ENCODE measurements around the gene UTP18.

GRCh38 chr17:51341457-51341856 lies 81.1 kb downstream of the UTP18 start:
- TF ChIP-seq, protein P1, sequence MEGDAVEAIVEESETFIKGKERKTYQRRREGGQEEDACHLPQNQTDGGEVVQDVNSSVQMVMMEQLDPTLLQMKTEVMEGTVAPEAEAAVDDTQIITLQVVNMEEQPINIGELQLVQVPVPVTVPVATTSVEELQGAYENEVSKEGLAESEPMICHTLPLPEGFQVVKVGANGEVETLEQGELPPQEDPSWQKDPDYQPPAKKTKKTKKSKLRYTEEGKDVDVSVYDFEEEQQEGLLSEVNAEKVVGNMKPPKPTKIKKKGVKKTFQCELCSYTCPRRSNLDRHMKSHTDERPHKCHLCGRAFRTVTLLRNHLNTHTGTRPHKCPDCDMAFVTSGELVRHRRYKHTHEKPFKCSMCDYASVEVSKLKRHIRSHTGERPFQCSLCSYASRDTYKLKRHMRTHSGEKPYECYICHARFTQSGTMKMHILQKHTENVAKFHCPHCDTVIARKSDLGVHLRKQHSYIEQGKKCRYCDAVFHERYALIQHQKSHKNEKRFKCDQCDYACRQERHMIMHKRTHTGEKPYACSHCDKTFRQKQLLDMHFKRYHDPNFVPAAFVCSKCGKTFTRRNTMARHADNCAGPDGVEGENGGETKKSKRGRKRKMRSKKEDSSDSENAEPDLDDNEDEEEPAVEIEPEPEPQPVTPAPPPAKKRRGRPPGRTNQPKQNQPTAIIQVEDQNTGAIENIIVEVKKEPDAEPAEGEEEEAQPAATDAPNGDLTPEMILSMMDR (IDR thresholded peaks at IDR 0.05; ENCODE audit: low read length): no peak
- no peak for TF ChIP-seq EZH2 (IDR thresholded peaks at IDR 0.05; ENCODE audit: borderline replicate concordance, low read length)
